ES-I3 (cell line): ENCODE measurements around the gene ATP11C.
"Not testable (repeated sequence)": the region's sequence is repeated elsewhere in the genome, so short reads cannot be mapped to it uniquely, and the experiment has no call there.

Source experiments
- H3K36me3 ChIP-seq: 2 replicates; pipeline ENCODE4 v1.6.1; 2013; ENCODE audit warnings: mild to moderate bottlenecking, low read length, control low read depth, moderate library complexity; ENCODE audit not compliant: insufficient read depth
- H3K4me1 ChIP-seq: 2 replicates; pipeline ENCODE4 v1.6.1; 2013; ENCODE audit warnings: mild to moderate bottlenecking, control low read depth, low read length; ENCODE audit not compliant: insufficient read depth
- H3K9ac ChIP-seq: 2 replicates; pipeline ENCODE4 v1.6.1; 2013; ENCODE audit warnings: low read depth, mild to moderate bottlenecking, low read length, moderate library complexity
- H3K9me3 ChIP-seq: 2 replicates; pipeline ENCODE4 v1.6.1; 2013; ENCODE audit warnings: mild to moderate bottlenecking, low read length, moderate library complexity; ENCODE audit not compliant: control insufficient read depth, insufficient read depth

ATP11C gene

GRCh38 chrX:139734996-139735395 lies 197.9 kb downstream of the ATP11C start:
- no peaks in the 10 kb centered on the region; the same call in none of the 2 replicates for H3K36me3 ChIP-seq
- no peaks in the 10 kb centered on the region for H3K9me3 ChIP-seq
- H3K4me1 ChIP-seq = peaks cover 6% of the 10 kb centered on the region
- H3K9ac ChIP-seq = no peak overlapping the region

GRCh38 chrX:139725720-139726119 lies 207.1 kb downstream of the ATP11C start:
- no peaks in the 10 kb centered on the region for H3K4me1 ChIP-seq
- no peaks in the 10 kb centered on the region for H3K9me3 ChIP-seq
- H3K36me3 ChIP-seq = no peaks in the 10 kb centered on the region; the same call in 1 of the 2 replicates
- H3K9ac ChIP-seq = no peak overlapping the region

- Histone ChIP-seq H3K4me1 (no peaks in the 10 kb centered on the region; the same call in 1 of the 2 replicates), H3K9me3 (no peaks in the 10 kb centered on the region), H3K36me3 (no peaks in the 10 kb centered on the region), H3K9ac (no peak overlapping the region)
These were observed 208.2 kb downstream of the ATP11C start for GRCh38 chrX:139724626-139725025.

GRCh38 chrX:139720979-139721378 lies 211.9 kb downstream of the ATP11C start:
- H3K36me3 ChIP-seq = no peaks in the 10 kb centered on the region
- H3K4me1 ChIP-seq = no peaks in the 10 kb centered on the region; the same call in 1 of the 2 replicates
- H3K9me3 ChIP-seq = no peaks in the 10 kb centered on the region
- no peak overlapping the region for H3K9ac ChIP-seq

GRCh38 chrX:139720136-139720535 lies 212.7 kb downstream of the ATP11C start:
- Histone ChIP-seq H3K36me3 (no peaks in the 10 kb centered on the region), H3K9me3 (no peaks in the 10 kb centered on the region), H3K9ac (no peak overlapping the region), H3K4me1 (no peaks in the 10 kb centered on the region; the same call in 1 of the 2 replicates)

GRCh38 chrX:139708067-139708466 lies 224.8 kb downstream of the ATP11C start, which contains the start of gene MCF2:
Gene MCF2, minus strand, starts transcription at chrX:139708167. Its CDS starts 56,423 bp downstream, at chrX:139651744.
- Histone ChIP-seq H3K36me3 (no peaks in the 10 kb centered on the region), H3K9me3 (no peaks in the 10 kb centered on the region), H3K4me1 (no peaks in the 10 kb centered on the region), H3K9ac (no peak within 1 kb of the TSS)

- H3K4me1 ChIP-seq = no peaks in the 10 kb centered on the region
- no peaks in the 10 kb centered on the region for H3K36me3 ChIP-seq
- no peaks in the 10 kb centered on the region for H3K9me3 ChIP-seq
- no peak overlapping the region for H3K9ac ChIP-seq
These were observed 230.2 kb downstream of the ATP11C start for GRCh38 chrX:139702658-139703057.

- Histone ChIP-seq H3K4me1 (no peaks in the 10 kb centered on the region), H3K9ac (no peak overlapping the region), H3K9me3 (no peaks in the 10 kb centered on the region), H3K36me3 (no peaks in the 10 kb centered on the region)
These were observed 239.9 kb downstream of the ATP11C start for GRCh38 chrX:139692908-139693307.

- Histone ChIP-seq H3K9me3 (no peaks in the 10 kb centered on the region), H3K36me3 (no peaks in the 10 kb centered on the region), H3K9ac (no peak overlapping the region), H3K4me1 (no peaks in the 10 kb centered on the region)
These were observed 240.4 kb downstream of the ATP11C start for GRCh38 chrX:139692506-139692849.

GRCh38 chrX:139691843-139692505 lies 240.9 kb downstream of the ATP11C start:
- Histone ChIP-seq H3K36me3 (no peaks in the 10 kb centered on the region), H3K9me3 (no peaks in the 10 kb centered on the region), H3K4me1 (no peaks in the 10 kb centered on the region), H3K9ac (no peak overlapping the region)

GRCh38 chrX:139691493-139691842 lies 241.4 kb downstream of the ATP11C start:
- no peaks in the 10 kb centered on the region for H3K4me1 ChIP-seq
- no peaks in the 10 kb centered on the region for H3K9me3 ChIP-seq
- no peaks in the 10 kb centered on the region for H3K36me3 ChIP-seq
- H3K9ac ChIP-seq = no peak overlapping the region

- not testable (repeated sequence) for H3K36me3 ChIP-seq, H3K9me3 ChIP-seq, H3K9ac ChIP-seq, H3K4me1 ChIP-seq
These were observed 247.7 kb downstream of the ATP11C start for GRCh38 chrX:139685175-139685574.

GRCh38 chrX:139680356-139680755 lies 252.5 kb downstream of the ATP11C start:
- peaks cover 5% of the 10 kb centered on the region for H3K9me3 ChIP-seq
- no peaks in the 10 kb centered on the region for H3K36me3 ChIP-seq
- no peak overlapping the region for H3K9ac ChIP-seq
- no peaks in the 10 kb centered on the region for H3K4me1 ChIP-seq
